ENCODE data around the gene SMOC1. TPM values are rescaled to one million over a fixed set of nuclear protein-coding genes. Genes with fewer than 3 reads are reported as not detected.

Gene SMOC1
- total and polyA plus RNA-seq, 9 donors: 0.35 to 9.1 (median 0.80) TPM

GRCh38 chr14:69955855-69956845, 76.9 kb downstream of the SMOC1 start:
- 50 to 57% (median 52%) methylated on average over 11 of the region's 11 CpGs for WGBS, 3 donors

GRCh38 chr14:69956970-69957369, 77.8 kb downstream of the SMOC1 start:
- Histone ChIP-seq H3K27me3 (no peaks in the 10 kb centered on the region), H3K4me3 (no peak overlapping the region), H3K27ac (no peak overlapping the region), H3K4me1 (ENCODE audit: insufficient read depth) (no peaks in the 10 kb centered on the region), H3K9me3 (no peaks in the 10 kb centered on the region), H3K36me3 (no peaks in the 10 kb centered on the region)
- WGBS, 3 donors: 75 to 92% (median 78%) methylated on average over 3 of the region's 3 CpGs
- DNase-seq: no peak
- TF ChIP-seq POLR2A (IDR thresholded peaks at IDR 0.05): no peak
- TF ChIP-seq EP300 (IDR thresholded peaks at IDR 0.05): no peak
- TF ChIP-seq CTCF (IDR thresholded peaks at IDR 0.05): no peak
- intact Hi-C loops (cut with DNase I): no loop called here

More at GRCh38 chr14:69955855-69956845, 76.9 kb downstream of the SMOC1 start:
- Histone ChIP-seq H3K36me3 (no peaks in the 10 kb centered on the region), H3K27ac (no peak overlapping the region), H3K4me1 (ENCODE audit: insufficient read depth) (no peaks in the 10 kb centered on the region), H3K9me3 (no peaks in the 10 kb centered on the region), H3K27me3 (no peaks in the 10 kb centered on the region), H3K4me3 (no peak overlapping the region)
- no peak for DNase-seq
- intact Hi-C loops (cut with DNase I): no loop called here
- TF ChIP-seq POLR2A (IDR thresholded peaks at IDR 0.05): no peak
- no peak for TF ChIP-seq CTCF (IDR thresholded peaks at IDR 0.05)
- TF ChIP-seq EP300 (IDR thresholded peaks at IDR 0.05): no peak

GRCh38 chr14:69957986-69958385, 78.8 kb downstream of the SMOC1 start:
- no peak for TF ChIP-seq CTCF (IDR thresholded peaks at IDR 0.05)
- TF ChIP-seq EP300 (IDR thresholded peaks at IDR 0.05): no peak
- no peak for TF ChIP-seq POLR2A (IDR thresholded peaks at IDR 0.05)
- Histone ChIP-seq H3K36me3 (no peaks in the 10 kb centered on the region), H3K4me1 (ENCODE audit: insufficient read depth) (no peaks in the 10 kb centered on the region), H3K27ac (no peak overlapping the region), H3K9me3 (no peaks in the 10 kb centered on the region), H3K27me3 (no peaks in the 10 kb centered on the region), H3K4me3 (no peak overlapping the region)
- 76 to 88% (median 86%) methylated on average over 1 of the region's 1 CpG for WGBS, 3 donors
- intact Hi-C loops (cut with DNase I): no loop called here
- no peak for DNase-seq

- H3K4me1 ChIP-seq (ENCODE audit: insufficient read depth): no peaks in the 10 kb centered on the region
- no peak for DNase-seq
- no peak overlapping the region for H3K4me3 ChIP-seq
- H3K36me3 ChIP-seq: no peaks in the 10 kb centered on the region
- no peak for TF ChIP-seq POLR2A (IDR thresholded peaks at IDR 0.05)
- TF ChIP-seq EP300 (IDR thresholded peaks at IDR 0.05): no peak
- TF ChIP-seq CTCF (IDR thresholded peaks at IDR 0.05): no peak
- WGBS, 3 donors: 78 to 89% (median 83%) methylated on average over 3 of the region's 3 CpGs
- intact Hi-C loops (cut with DNase I): no loop called here
- no peak overlapping the region for H3K27ac ChIP-seq
- no peaks in the 10 kb centered on the region for H3K9me3 ChIP-seq
- no peaks in the 10 kb centered on the region for H3K27me3 ChIP-seq
Observed at GRCh38 chr14:69959136-69959535, 79.9 kb downstream of the SMOC1 start.

Data from ovary (tissue), 9 donors.